Hippocampal formation (tissue), 2 donors: ENCODE results near the gene TMX4.
"Not testable (repeated sequence)": the region's sequence is repeated elsewhere in the genome, so short reads cannot be mapped to it uniquely, and the experiment has no call there.

Experiments used
- DNase-seq, 2 donors: peaks; one replicate each; lab custom pipeline; 2025; lab: John Stamatoyannopoulos, UW

Gene TMX4

GRCh38 chr20:7967199-7967844 is 52.2 kb downstream of the TMX4 start:
- DNase-seq = no peak

GRCh38 chr20:7966176-7966575 is 53.4 kb downstream of the TMX4 start:
- no peak for DNase-seq

GRCh38 chr20:7959484-7959883 is 60.1 kb downstream of the TMX4 start:
- DNase-seq = no peak

- DNase-seq = not testable (repeated sequence)
Observed at GRCh38 chr20:7956561-7956960, 63.0 kb downstream of the TMX4 start.

GRCh38 chr20:7950387-7950786 is 69.2 kb downstream of the TMX4 start:
- DNase-seq = no peak

- no peak for DNase-seq
Observed at GRCh38 chr20:7943891-7944290, 75.7 kb downstream of the TMX4 start.

GRCh38 chr20:7940341-7940740 is 79.2 kb downstream of the TMX4 start, which contains the start of gene HAO1:
HAO1 (minus strand) TSS chr20:7940458; CDS start chr20:7940422, 36 bp downstream.
- no peak for DNase-seq

- no peak for DNase-seq
Observed at GRCh38 chr20:7939663-7940062, 79.9 kb downstream of the TMX4 start.

GRCh38 chr20:7938058-7938457 is 81.5 kb downstream of the TMX4 start:
- no peak for DNase-seq

- DNase-seq = no peak
Observed at GRCh38 chr20:7937328-7937727, 82.2 kb downstream of the TMX4 start.

GRCh38 chr20:7935027-7935551 is 84.5 kb downstream of the TMX4 start:
- DNase-seq = no peak

GRCh38 chr20:7933346-7933745 is 86.2 kb downstream of the TMX4 start:
- DNase-seq = no peak

GRCh38 chr20:7930343-7930742 is 89.2 kb downstream of the TMX4 start:
- no peak for DNase-seq
